Measurements from ENCODE around the gene CLIP2.

DNA sequence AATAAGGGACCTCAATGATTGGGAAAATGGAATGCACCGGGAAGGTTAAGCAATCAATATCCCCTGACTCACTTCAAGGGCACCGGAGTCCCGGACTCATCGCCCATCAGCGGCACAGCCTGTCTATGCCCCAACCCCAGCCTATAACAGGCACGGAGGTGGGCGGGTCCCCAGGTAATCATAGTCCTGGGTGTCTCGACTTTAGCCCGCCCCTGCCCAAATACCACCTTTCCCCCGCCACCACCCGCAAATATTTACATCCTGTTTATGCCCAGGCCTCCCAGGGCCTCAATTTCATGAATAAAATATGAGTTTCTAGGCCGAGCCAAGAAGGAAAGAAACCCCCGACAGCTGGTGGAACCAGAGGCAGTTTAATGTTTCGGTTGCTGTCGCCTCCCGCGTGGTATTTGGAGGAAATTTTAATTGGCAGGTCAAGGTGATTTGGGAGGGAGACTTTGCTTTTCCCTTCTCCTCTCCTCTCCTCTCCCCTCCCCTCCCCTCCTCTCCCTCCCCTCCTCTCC lies 19.4 kb upstream of the CLIP2 start:
- TF ChIP-seq, protein P1, sequence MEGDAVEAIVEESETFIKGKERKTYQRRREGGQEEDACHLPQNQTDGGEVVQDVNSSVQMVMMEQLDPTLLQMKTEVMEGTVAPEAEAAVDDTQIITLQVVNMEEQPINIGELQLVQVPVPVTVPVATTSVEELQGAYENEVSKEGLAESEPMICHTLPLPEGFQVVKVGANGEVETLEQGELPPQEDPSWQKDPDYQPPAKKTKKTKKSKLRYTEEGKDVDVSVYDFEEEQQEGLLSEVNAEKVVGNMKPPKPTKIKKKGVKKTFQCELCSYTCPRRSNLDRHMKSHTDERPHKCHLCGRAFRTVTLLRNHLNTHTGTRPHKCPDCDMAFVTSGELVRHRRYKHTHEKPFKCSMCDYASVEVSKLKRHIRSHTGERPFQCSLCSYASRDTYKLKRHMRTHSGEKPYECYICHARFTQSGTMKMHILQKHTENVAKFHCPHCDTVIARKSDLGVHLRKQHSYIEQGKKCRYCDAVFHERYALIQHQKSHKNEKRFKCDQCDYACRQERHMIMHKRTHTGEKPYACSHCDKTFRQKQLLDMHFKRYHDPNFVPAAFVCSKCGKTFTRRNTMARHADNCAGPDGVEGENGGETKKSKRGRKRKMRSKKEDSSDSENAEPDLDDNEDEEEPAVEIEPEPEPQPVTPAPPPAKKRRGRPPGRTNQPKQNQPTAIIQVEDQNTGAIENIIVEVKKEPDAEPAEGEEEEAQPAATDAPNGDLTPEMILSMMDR (IDR thresholded peaks at IDR 0.05; ENCODE audit: poor library complexity, severe bottlenecking), result no peak
- TF ChIP-seq EZH2 (IDR thresholded peaks at IDR 0.05; ENCODE audit: borderline replicate concordance, insufficient read depth, low read length, poor library complexity, severe bottlenecking) (no peak), EP300 (conservative IDR thresholded peaks at IDR 0.05; ENCODE audit: poor library complexity, severe bottlenecking) (peak; percentile 24), MXI1 (conservative IDR thresholded peaks at IDR 0.05; ENCODE audit: poor library complexity, severe bottlenecking) (no peak), RAD21 (conservative IDR thresholded peaks at IDR 0.05) (no peak), SMC3 (conservative IDR thresholded peaks at IDR 0.05; ENCODE audit: poor library complexity) (peak; percentile 33), POLR2AphosphoS5 (IDR thresholded peaks at IDR 0.05) (no peak), REST (IDR thresholded peaks at IDR 0.05; ENCODE audit: borderline replicate concordance) (no peak)

Measured in neural cell (in vitro differentiated cells).